Memory B cell (primary cell): Measurements from ENCODE around the gene B2M.
A peak's percentile ranks its signal among the peaks of the same experiment; 100 is the strongest.
"Not testable (repeated sequence)": the region's sequence is repeated elsewhere in the genome, so short reads cannot be mapped to it uniquely, and the experiment has no call there.

Experiments used
- ATAC-seq: fragments of 150-1000 bp; cut with Tn5 transposase; 2 replicates; pipeline ENCODE4 v1.10.0; 2021; ENCODE audit warnings: low read depth, mild to moderate bottlenecking, moderate library complexity
- DNase-seq, 2 donors: peaks; one replicate each; pipeline ENCODE4 v3.0.0; 2022; ENCODE audit warnings: low spot score in 2 of 2
- H3K27ac Mint-ChIP-seq: one replicate; pipeline ENCODE4 v1.8.0; 2022; ENCODE audit warnings: mild to moderate bottlenecking, moderate library complexity, mixed read lengths
- H3K27me3 Mint-ChIP-seq: one replicate; pipeline ENCODE4 v1.8.0; 2022; ENCODE audit warnings: mixed read lengths
- H3K36me3 Mint-ChIP-seq: one replicate; pipeline ENCODE4 v1.8.0; 2022; ENCODE audit warnings: mild to moderate bottlenecking, mixed read lengths
- H3K4me1 Mint-ChIP-seq: one replicate; pipeline ENCODE4 v1.8.0; 2022; ENCODE audit warnings: mixed read lengths
- H3K4me3 Mint-ChIP-seq: one replicate; pipeline ENCODE4 v1.8.0; 2022; ENCODE audit warnings: mild to moderate bottlenecking, moderate library complexity, mixed read lengths
- H3K9me3 Mint-ChIP-seq: one replicate; pipeline ENCODE4 v1.8.0; 2022; ENCODE audit warnings: mixed read lengths

The B2M gene

GRCh38 chr15:44711743-44712345, 527 bp downstream of the B2M start:
- Mint-ChIP-seq H3K27me3 (no peaks in the 10 kb centered on the region), H3K27ac (peak overlapping the region; percentile 100), H3K9me3 (no peaks in the 10 kb centered on the region), H3K36me3 (peaks cover 43% of the 10 kb centered on the region), H3K4me1 (peaks cover 35% of the 10 kb centered on the region), H3K4me3 (peak overlapping the region; percentile 97)
- DNase-seq: peak in 1 of 2 donors; percentile 60
- peak; percentile 24 for ATAC-seq

GRCh38 chr15:44712346-44713005, 1.2 kb downstream of the B2M start:
- H3K27ac Mint-ChIP-seq: peak overlapping the region; percentile 100
- ATAC-seq (peak; percentile 28), DNase-seq (peak; percentile 54 to 72)
- H3K36me3 Mint-ChIP-seq: peaks cover 44% of the 10 kb centered on the region
- H3K4me1 Mint-ChIP-seq: peaks cover 40% of the 10 kb centered on the region
- H3K4me3 Mint-ChIP-seq: peak overlapping the region; percentile 97
- H3K27me3 Mint-ChIP-seq: no peaks in the 10 kb centered on the region
- no peaks in the 10 kb centered on the region for H3K9me3 Mint-ChIP-seq

GRCh38 chr15:44713006-44713966, 2.0 kb downstream of the B2M start:
- peak overlapping the region; percentile 100 for H3K27ac Mint-ChIP-seq

GRCh38 chr15:44715142-44715796, 4.0 kb downstream of the B2M start:
- Mint-ChIP-seq H3K4me3 (peak overlapping the region; percentile 86), H3K9me3 (no peaks in the 10 kb centered on the region), H3K4me1 (peaks cover 50% of the 10 kb centered on the region), H3K27me3 (no peaks in the 10 kb centered on the region), H3K36me3 (peaks cover 46% of the 10 kb centered on the region), H3K27ac (peak overlapping the region; percentile 100)
- DNase-seq (no peak), ATAC-seq (no peak)

More at GRCh38 chr15:44713006-44713966, 2.0 kb downstream of the B2M start:
- ATAC-seq (no peak), DNase-seq (no peak)
- Mint-ChIP-seq H3K4me1 (peaks cover 45% of the 10 kb centered on the region), H3K36me3 (peaks cover 46% of the 10 kb centered on the region), H3K27me3 (no peaks in the 10 kb centered on the region), H3K9me3 (no peaks in the 10 kb centered on the region), H3K4me3 (peak overlapping the region; percentile 97)

GRCh38 chr15:44715797-44716334, 4.5 kb downstream of the B2M start:
- no peaks in the 10 kb centered on the region for H3K27me3 Mint-ChIP-seq
- peak overlapping the region; percentile 86 for H3K4me3 Mint-ChIP-seq
- peaks cover 51% of the 10 kb centered on the region for H3K4me1 Mint-ChIP-seq
- no peaks in the 10 kb centered on the region for H3K9me3 Mint-ChIP-seq
- peak overlapping the region; percentile 100 for H3K27ac Mint-ChIP-seq
- DNase-seq (no peak), ATAC-seq (no peak)
- peaks cover 46% of the 10 kb centered on the region for H3K36me3 Mint-ChIP-seq

GRCh38 chr15:44716983-44717602, 5.8 kb downstream of the B2M start:
- Mint-ChIP-seq H3K9me3 (no peaks in the 10 kb centered on the region), H3K36me3 (peaks cover 40% of the 10 kb centered on the region), H3K4me1 (peaks cover 62% of the 10 kb centered on the region), H3K27me3 (no peaks in the 10 kb centered on the region), H3K4me3 (peak overlapping the region; percentile 44), H3K27ac (peak overlapping the region; percentile 100)
- no peak for ATAC-seq
- DNase-seq: no peak

GRCh38 chr15:44718180-44718926, 7.0 kb downstream of the B2M start:
- DNase-seq (no peak), ATAC-seq (no peak)
- Mint-ChIP-seq H3K4me3 (no peak overlapping the region), H3K27ac (peak overlapping the region; percentile 100), H3K36me3 (peaks cover 30% of the 10 kb centered on the region), H3K27me3 (no peaks in the 10 kb centered on the region), H3K4me1 (peaks cover 64% of the 10 kb centered on the region), H3K9me3 (no peaks in the 10 kb centered on the region)

GRCh38 chr15:44718927-44719292, 7.6 kb downstream of the B2M start:
- H3K9me3 Mint-ChIP-seq: no peaks in the 10 kb centered on the region
- H3K4me1 Mint-ChIP-seq: peaks cover 66% of the 10 kb centered on the region
- no peak overlapping the region for H3K4me3 Mint-ChIP-seq
- ATAC-seq (no peak), DNase-seq (no peak)
- H3K27ac Mint-ChIP-seq: peak overlapping the region; percentile 100
- H3K27me3 Mint-ChIP-seq: no peaks in the 10 kb centered on the region
- peaks cover 27% of the 10 kb centered on the region for H3K36me3 Mint-ChIP-seq

- Mint-ChIP-seq H3K4me1 (peaks cover 66% of the 10 kb centered on the region), H3K36me3 (peaks cover 24% of the 10 kb centered on the region), H3K27ac (peak overlapping the region; percentile 100), H3K4me3 (peak overlapping the region; percentile 54), H3K27me3 (no peaks in the 10 kb centered on the region), H3K9me3 (no peaks in the 10 kb centered on the region)
- DNase-seq (no peak), ATAC-seq (peak; percentile 61)
Measured at GRCh38 chr15:44719293-44719999, 8.1 kb downstream of the B2M start.

- not testable (repeated sequence) for DNase-seq, H3K27me3 Mint-ChIP-seq, H3K9me3 Mint-ChIP-seq, ATAC-seq
- Mint-ChIP-seq H3K36me3 (peaks cover 20% of the 10 kb centered on the region), H3K4me3 (peak overlapping the region; percentile 8), H3K27ac (peak overlapping the region; percentile 100), H3K4me1 (peaks cover 66% of the 10 kb centered on the region)
Measured at GRCh38 chr15:44720000-44720435, 8.7 kb downstream of the B2M start.

- Mint-ChIP-seq H3K27me3 (no peaks in the 10 kb centered on the region), H3K36me3 (peaks cover 14% of the 10 kb centered on the region), H3K27ac (peak overlapping the region; percentile 100), H3K4me3 (no peak overlapping the region), H3K4me1 (peaks cover 64% of the 10 kb centered on the region), H3K9me3 (no peaks in the 10 kb centered on the region)
- ATAC-seq (no peak), DNase-seq (no peak)
Measured at GRCh38 chr15:44720460-44721176, 9.3 kb downstream of the B2M start.

GRCh38 chr15:44722011-44722410, 10.7 kb downstream of the B2M start:
- Mint-ChIP-seq H3K27ac (peak overlapping the region; percentile 100), H3K36me3 (peaks cover 8% of the 10 kb centered on the region), H3K27me3 (no peaks in the 10 kb centered on the region), H3K4me3 (no peak overlapping the region), H3K4me1 (peaks cover 61% of the 10 kb centered on the region), H3K9me3 (no peaks in the 10 kb centered on the region)
- ATAC-seq (no peak), DNase-seq (no peak)
